Hepatocyte (in vitro differentiated cells): Measurements from ENCODE around the gene SORBS2. TPM values are rescaled to one million over a fixed set of nuclear protein-coding genes. Genes with fewer than 3 reads are reported as not detected.

Source experiments
- DNase-seq: peaks from one replicate; pipeline ENCODE4 v3.0.0-alpha.2; 2016; ENCODE audit warnings: low spot score
- H2AFZ ChIP-seq: fragments of 200-600 bp; sonication (generic); 2 replicates; pipeline ENCODE4 v1.6.0; 2016; ENCODE audit warnings: antibody characterized with exemption, mild to moderate bottlenecking
- H3K27ac ChIP-seq: fragments of 200-600 bp; sonication (generic); 2 replicates; pipeline ENCODE4 v1.5.1; 2016; ENCODE audit warnings: mild to moderate bottlenecking
- H3K27me3 ChIP-seq: fragments of 200-600 bp; sonication (generic); 2 replicates; pipeline ENCODE4 v1.6.1; 2016
- H3K36me3 ChIP-seq: fragments of 200-600 bp; sonication (generic); replicated peaks from 2 replicates; pipeline ENCODE4 v1.5.1; 2016; ENCODE audit warnings: low read depth; ENCODE audit not compliant: insufficient read depth
- H3K4me1 ChIP-seq: fragments of 200-600 bp; sonication (generic); 2 replicates; pipeline ENCODE4 v1.5.1; 2016; ENCODE audit warnings: mild to moderate bottlenecking, moderate library complexity; ENCODE audit not compliant: insufficient read depth
- H3K4me2 ChIP-seq: fragments of 200-600 bp; sonication (generic); 2 replicates; pipeline ENCODE4 v1.6.0; 2016
- H3K4me3 ChIP-seq: fragments of 200-600 bp; sonication (generic); 2 replicates; pipeline ENCODE4 v1.5.1; 2016; ENCODE audit warnings: mild to moderate bottlenecking
- H3K79me2 ChIP-seq: fragments of 200-600 bp; sonication (generic); 2 replicates; pipeline ENCODE4 v1.6.0; 2017; ENCODE audit warnings: mild to moderate bottlenecking
- H3K9me2 ChIP-seq: fragments of 200-600 bp; sonication (generic); replicated peaks from 2 replicates; pipeline ENCODE4 v1.6.0; 2017; ENCODE audit warnings: mild to moderate bottlenecking; ENCODE audit not compliant: insufficient read depth
- H3K9me3 ChIP-seq: fragments of 200-600 bp; sonication (generic); 2 replicates; pipeline ENCODE4 v1.5.1; 2016; ENCODE audit warnings: low read depth, mild to moderate bottlenecking
- H4K20me1 ChIP-seq: fragments of 200-600 bp; sonication (generic); 2 replicates; pipeline ENCODE4 v1.6.0; 2016; ENCODE audit warnings: mild to moderate bottlenecking; ENCODE audit not compliant: insufficient read depth, poor library complexity, severe bottlenecking
- EZH2 ChIP-seq: fragments of 200-600 bp; sonication (generic); IDR thresholded peaks from 2 replicates; pipeline ENCODE4 v1.6.1; 2016; ENCODE audit warnings: antibody characterized with exemption, mild to moderate bottlenecking, borderline replicate concordance
- EZH2phosphoT487 ChIP-seq: fragments of 200-600 bp; sonication (generic); IDR thresholded peaks from one replicate; pipeline ENCODE4 v1.6.1; 2018; ENCODE audit warnings: antibody characterized with exemption, mild to moderate bottlenecking, low read depth, moderate library complexity; ENCODE audit not compliant: unreplicated experiment, severe bottlenecking
- WGBS: methylation state at CpG from one replicate; pipeline ENCODE4 v1.1.6; 2016; ENCODE audit warnings: low lambda C conversion rate; ENCODE audit errors: missing lambda C conversion rate; 5-methylcytosine and 5-hydroxymethylcytosine counted together
- polyA plus RNA-seq: library from polyadenylated mRNA; unstranded; fragments of >200 nt; fragmentation: Nextera tagmentation; extraction: Ambion mirVana; gene quantifications from 2 replicates; pipeline ENCODE4 v1.2.1, GENCODE V29; 2016
- total RNA-seq: library from RNA; depleted of rRNA; stranded (reverse); fragments of >200 nt; gene quantifications from 2 replicates; pipeline ENCODE4 v1.2.3, GENCODE V29; 2014
- TF ChIP-seq, protein P1 (sequence below): fragments of 200-600 bp; sonication (generic); IDR thresholded peaks from 2 replicates; pipeline ENCODE4 v1.5.1; 2016; ENCODE audit warnings: antibody characterized with exemption, mild to moderate bottlenecking; ENCODE audit not compliant: poor library complexity

SORBS2 gene
- total and polyA plus RNA-seq, 2 experiments from 2014 or later, result 43.4 to 52.1 TPM

DNA sequence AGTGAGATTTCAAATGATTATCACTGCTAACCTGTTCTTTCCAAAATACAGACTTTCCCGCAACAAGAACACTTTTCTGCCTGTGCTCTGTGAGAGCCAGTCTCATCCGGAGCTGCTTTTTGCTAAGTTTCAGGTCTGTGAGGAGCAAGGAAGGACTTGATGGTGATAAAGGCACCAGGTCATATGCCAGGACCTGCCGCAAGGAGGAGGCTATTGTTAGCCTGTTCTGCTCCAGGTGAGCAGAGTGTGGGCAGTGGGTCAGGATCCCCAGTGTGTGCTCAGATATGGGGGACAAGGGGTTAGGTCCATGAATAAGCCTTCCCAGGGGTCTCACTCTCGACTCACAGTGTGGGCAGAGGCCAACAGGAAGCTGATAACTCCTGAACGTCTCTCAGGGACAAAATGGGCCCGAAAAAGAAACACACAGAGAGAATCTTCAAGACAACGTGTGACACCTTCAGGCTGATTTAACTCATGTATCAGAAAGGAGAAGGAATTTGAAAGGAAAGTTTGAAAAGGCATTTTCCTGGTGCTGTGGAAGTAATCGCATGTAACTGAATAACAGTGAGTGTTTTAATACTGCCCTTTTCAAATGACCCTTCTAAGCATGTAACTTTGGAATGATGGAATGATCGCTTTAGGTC, 219.0 kb downstream of the SORBS2 start:
- no peaks in the 10 kb centered on the region for H4K20me1 ChIP-seq
- WGBS, result 74% methylated on average over 9 of the region's 9 CpGs
- no peak overlapping the region for H3K27ac ChIP-seq
- no peaks in the 10 kb centered on the region for H3K4me1 ChIP-seq
- H3K4me2 ChIP-seq, result no peak overlapping the region
- no peaks in the 10 kb centered on the region for H3K9me3 ChIP-seq
- no peaks in the 10 kb centered on the region for H3K9me2 ChIP-seq
- H3K27me3 ChIP-seq, result no peaks in the 10 kb centered on the region
- no peak for DNase-seq
- no peak overlapping the region for H3K4me3 ChIP-seq
- H3K79me2 ChIP-seq, result no peaks in the 10 kb centered on the region
- H2AFZ ChIP-seq, result no peak overlapping the region
- TF ChIP-seq EZH2phosphoT487 (no peak), EZH2 (no peak)
- TF ChIP-seq, protein P1, sequence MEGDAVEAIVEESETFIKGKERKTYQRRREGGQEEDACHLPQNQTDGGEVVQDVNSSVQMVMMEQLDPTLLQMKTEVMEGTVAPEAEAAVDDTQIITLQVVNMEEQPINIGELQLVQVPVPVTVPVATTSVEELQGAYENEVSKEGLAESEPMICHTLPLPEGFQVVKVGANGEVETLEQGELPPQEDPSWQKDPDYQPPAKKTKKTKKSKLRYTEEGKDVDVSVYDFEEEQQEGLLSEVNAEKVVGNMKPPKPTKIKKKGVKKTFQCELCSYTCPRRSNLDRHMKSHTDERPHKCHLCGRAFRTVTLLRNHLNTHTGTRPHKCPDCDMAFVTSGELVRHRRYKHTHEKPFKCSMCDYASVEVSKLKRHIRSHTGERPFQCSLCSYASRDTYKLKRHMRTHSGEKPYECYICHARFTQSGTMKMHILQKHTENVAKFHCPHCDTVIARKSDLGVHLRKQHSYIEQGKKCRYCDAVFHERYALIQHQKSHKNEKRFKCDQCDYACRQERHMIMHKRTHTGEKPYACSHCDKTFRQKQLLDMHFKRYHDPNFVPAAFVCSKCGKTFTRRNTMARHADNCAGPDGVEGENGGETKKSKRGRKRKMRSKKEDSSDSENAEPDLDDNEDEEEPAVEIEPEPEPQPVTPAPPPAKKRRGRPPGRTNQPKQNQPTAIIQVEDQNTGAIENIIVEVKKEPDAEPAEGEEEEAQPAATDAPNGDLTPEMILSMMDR, result peak; percentile 13
- no peaks in the 10 kb centered on the region for H3K36me3 ChIP-seq

DNA sequence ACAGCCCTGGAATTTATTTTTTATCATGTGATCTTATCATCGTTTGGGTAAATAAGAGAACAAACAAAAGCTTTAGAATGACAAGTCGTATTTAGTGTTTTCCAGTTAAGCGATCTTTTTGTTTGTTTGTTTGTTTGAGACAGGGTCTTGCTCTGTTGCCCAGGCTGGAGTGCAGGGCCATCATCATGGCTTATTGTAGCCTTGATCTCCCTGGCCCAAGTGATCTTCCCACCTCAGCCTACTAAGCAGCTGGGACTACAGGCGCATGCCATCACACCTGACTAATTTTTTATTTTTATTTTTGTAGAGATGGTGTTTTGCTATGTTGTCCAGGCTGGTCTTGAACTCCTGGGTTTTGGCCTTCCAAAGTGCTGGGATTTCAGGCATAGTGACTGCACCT, 219.6 kb downstream of the SORBS2 start:
- WGBS, result 78% methylated on average over 4 of the region's 4 CpGs
- no peaks in the 10 kb centered on the region for H3K9me2 ChIP-seq
- H2AFZ ChIP-seq, result no peak overlapping the region

DNA sequence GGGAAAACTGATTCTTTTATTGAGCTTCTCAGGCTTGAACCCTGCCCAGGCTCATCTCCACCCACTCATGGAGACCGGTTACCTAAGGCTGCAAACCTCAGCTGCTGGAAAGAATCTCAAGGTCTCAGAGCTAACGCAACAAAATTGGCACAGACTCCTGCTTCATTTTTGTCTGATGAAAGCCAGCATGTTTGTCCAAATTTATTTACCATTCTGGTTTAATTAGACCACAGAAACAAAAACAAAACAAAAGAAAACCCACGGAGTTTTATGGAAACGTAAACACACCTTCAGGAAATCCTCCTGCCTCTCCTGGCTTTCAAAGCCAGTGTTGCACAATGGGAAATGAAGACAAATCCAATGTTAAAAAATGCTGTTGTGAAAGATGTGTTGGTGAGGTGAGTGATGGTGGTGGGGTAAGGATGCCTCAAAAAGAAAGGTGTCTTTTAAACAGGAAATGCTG, 220.3 kb downstream of the SORBS2 start:
- H3K9me3 ChIP-seq, result no peaks in the 10 kb centered on the region
- H2AFZ ChIP-seq, result no peak overlapping the region

More for the DNA sequence above, 219.6 kb downstream of the SORBS2 start:
- H3K27ac ChIP-seq, result no peak overlapping the region
- no peak for DNase-seq
- no peaks in the 10 kb centered on the region for H3K9me3 ChIP-seq
- H3K36me3 ChIP-seq, result no peaks in the 10 kb centered on the region
- H3K4me2 ChIP-seq, result no peak overlapping the region
- no peaks in the 10 kb centered on the region for H3K4me1 ChIP-seq
- no peaks in the 10 kb centered on the region for H4K20me1 ChIP-seq
- TF ChIP-seq, protein P1, result no peak
- TF ChIP-seq EZH2 (no peak), EZH2phosphoT487 (no peak)
- no peaks in the 10 kb centered on the region for H3K27me3 ChIP-seq
- no peaks in the 10 kb centered on the region for H3K79me2 ChIP-seq
- no peak overlapping the region for H3K4me3 ChIP-seq

More for the DNA sequence above, 220.3 kb downstream of the SORBS2 start:
- no peaks in the 10 kb centered on the region for H3K79me2 ChIP-seq
- no peaks in the 10 kb centered on the region for H3K9me2 ChIP-seq
- no peak for DNase-seq
- H3K4me3 ChIP-seq, result no peak overlapping the region
- no peaks in the 10 kb centered on the region for H4K20me1 ChIP-seq
- no peaks in the 10 kb centered on the region for H3K4me1 ChIP-seq
- no peaks in the 10 kb centered on the region for H3K27me3 ChIP-seq
- TF ChIP-seq, protein P1, result no peak
- TF ChIP-seq EZH2phosphoT487 (no peak), EZH2 (no peak)
- H3K4me2 ChIP-seq, result no peak overlapping the region
- 39% methylated on average over 4 of the region's 4 CpGs for WGBS
- no peaks in the 10 kb centered on the region for H3K36me3 ChIP-seq
- H3K27ac ChIP-seq, result no peak overlapping the region
